ENCODE measurements around the gene OSBP2.

The OSBP2 gene

DNA sequence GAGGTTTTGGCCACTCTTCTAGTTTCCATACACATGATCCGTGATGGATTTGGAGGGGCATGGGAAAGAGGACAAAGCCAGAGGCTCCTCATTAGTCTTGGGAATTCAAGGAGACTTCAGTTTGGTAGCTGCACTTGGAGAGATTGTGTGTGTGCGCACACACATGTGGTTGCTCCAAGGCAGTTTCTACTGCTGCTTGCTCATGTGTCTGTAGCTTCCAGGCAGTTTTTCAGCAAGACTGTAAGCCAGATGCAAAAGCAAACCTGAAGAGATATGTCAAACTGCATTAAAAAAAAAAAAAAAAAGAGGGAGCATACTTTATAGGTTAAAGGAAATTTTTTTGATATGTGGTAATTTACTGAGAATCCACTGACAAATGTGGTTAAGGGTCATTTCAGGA lies 95.7 kb downstream of the OSBP2 start:
- no peak overlapping the region for H3K4me3 ChIP-seq
- DNase-seq (ENCODE audit: low spot score), result no peak
- TF ChIP-seq, protein P1, sequence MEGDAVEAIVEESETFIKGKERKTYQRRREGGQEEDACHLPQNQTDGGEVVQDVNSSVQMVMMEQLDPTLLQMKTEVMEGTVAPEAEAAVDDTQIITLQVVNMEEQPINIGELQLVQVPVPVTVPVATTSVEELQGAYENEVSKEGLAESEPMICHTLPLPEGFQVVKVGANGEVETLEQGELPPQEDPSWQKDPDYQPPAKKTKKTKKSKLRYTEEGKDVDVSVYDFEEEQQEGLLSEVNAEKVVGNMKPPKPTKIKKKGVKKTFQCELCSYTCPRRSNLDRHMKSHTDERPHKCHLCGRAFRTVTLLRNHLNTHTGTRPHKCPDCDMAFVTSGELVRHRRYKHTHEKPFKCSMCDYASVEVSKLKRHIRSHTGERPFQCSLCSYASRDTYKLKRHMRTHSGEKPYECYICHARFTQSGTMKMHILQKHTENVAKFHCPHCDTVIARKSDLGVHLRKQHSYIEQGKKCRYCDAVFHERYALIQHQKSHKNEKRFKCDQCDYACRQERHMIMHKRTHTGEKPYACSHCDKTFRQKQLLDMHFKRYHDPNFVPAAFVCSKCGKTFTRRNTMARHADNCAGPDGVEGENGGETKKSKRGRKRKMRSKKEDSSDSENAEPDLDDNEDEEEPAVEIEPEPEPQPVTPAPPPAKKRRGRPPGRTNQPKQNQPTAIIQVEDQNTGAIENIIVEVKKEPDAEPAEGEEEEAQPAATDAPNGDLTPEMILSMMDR (IDR thresholded peaks at IDR 0.05), result no peak
- no peak overlapping the region for H3K27ac ChIP-seq

DNA sequence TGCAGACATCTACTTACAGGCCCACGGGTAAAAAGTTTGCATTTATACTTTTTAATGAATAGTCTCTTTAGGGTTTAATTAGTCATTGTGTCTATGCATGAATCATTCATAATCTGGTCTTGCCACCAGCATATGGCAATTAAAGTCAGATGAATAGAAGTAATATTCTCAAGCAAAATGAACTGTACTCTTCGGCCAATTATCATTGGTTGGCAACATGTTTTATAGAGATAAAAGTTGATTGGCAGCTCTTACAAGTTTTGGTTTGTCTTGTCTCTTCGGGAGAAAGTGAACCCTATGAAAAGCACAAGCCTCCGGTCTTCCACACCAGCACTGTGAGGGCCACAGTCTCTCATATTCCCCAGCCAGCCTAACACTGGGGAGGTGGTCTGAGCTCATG lies 97.8 kb downstream of the OSBP2 start:
- H3K27ac ChIP-seq, result no peak overlapping the region
- no peak overlapping the region for H3K4me3 ChIP-seq
- no peak for DNase-seq (ENCODE audit: low spot score)
- TF ChIP-seq, protein P1 (IDR thresholded peaks at IDR 0.05), result no peak

DNA sequence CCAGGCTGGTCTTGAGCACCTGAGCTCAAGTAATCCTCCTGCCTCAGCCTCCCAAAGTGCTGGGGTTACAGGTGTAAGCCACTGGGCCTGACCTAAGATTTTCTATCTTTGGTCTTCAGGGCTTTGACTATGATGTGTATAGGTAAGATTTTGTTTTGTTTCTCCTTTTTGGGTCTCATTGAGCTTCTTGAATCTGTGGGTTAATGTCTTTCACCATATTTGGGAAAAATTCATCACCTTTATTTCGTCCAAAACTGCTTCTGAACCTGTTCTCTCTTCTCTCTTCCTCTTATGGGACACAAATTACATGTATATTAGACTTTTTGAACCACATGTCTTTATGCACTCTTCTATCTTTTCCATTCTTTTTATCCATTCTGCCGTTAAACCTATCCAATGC lies 100.4 kb downstream of the OSBP2 start:
- TF ChIP-seq, protein P1 (IDR thresholded peaks at IDR 0.05), result no peak
- H3K4me3 ChIP-seq, result no peak overlapping the region
- H3K27ac ChIP-seq, result no peak overlapping the region
- no peak for DNase-seq (ENCODE audit: low spot score)

DNA sequence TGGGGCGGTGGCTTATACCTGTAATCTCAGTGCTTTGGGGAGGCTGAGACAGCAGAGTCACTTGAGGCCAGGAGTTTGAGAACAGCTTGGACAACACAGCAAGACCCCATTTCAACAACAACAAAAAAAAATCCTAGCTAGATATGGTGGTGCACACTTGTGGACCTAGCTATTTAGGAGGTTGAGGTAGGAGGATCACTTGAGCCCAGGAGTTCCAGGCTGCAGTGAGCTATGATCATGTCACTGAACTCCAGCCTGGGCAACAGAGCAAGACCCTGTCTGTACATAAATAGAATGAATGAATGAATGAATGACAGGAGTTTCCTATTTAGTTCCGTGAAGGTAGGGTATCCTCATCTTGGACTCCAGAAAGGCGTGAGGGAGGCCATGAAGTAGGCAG lies 107.0 kb downstream of the OSBP2 start:
- TF ChIP-seq, protein P1 (IDR thresholded peaks at IDR 0.05), result no peak
- H3K4me3 ChIP-seq, result no peak overlapping the region
- DNase-seq (ENCODE audit: low spot score), result no peak
- no peak overlapping the region for H3K27ac ChIP-seq

DNA sequence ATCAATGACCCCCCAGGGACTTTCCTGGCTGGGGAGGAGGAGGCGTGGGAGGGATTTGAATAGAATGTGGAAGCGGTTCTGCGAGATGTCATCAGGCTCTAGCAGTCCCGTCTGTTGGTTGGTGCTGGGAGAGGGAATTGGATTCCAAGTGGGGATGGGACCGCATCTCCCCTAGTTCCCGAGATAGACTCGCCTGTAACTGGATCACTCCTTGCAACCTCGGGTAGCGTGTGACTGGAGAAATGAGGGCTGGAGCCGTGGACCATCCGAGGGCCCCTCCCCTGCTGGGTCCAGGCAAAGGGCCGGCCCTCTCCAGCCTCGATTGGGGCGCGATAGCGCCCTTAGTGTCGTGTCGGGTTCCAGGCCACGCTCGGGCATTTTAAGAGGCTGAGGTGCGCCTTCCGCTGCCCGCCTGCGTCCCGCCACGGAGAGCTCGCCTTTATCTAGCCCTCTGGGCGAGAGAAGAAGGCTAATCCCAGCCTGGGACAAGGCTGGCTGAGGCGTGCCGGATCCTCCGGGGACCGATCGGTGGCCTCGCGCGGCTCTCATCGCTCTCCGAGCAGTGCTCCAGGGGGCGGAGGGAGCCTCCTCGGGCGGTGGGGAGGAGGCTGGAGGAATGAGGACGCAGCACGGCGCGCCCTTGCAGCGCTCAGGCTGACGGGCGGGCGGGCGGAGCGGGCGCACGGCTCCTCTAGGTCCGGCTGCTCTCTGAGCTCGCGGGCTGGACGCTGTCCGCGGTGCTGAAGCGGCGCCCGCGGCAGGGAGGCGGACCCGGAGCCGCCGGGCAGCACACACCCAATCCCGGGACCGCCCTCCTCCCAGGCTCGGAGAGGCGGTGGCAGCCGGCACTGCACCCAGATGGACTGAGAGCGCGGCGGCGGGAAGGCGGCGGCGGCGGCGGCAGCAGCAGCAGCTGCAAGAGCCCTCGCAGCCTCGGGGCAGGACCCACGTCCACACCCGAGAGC lies 107.8 kb downstream of the OSBP2 start:
- DNase-seq (ENCODE audit: low spot score), result peak; percentile 83
- TF ChIP-seq, protein P1 (IDR thresholded peaks at IDR 0.05), result peak; percentile 26
- peak overlapping the region; percentile 44 for H3K4me3 ChIP-seq
- H3K27ac ChIP-seq, result no peak overlapping the region

DNA sequence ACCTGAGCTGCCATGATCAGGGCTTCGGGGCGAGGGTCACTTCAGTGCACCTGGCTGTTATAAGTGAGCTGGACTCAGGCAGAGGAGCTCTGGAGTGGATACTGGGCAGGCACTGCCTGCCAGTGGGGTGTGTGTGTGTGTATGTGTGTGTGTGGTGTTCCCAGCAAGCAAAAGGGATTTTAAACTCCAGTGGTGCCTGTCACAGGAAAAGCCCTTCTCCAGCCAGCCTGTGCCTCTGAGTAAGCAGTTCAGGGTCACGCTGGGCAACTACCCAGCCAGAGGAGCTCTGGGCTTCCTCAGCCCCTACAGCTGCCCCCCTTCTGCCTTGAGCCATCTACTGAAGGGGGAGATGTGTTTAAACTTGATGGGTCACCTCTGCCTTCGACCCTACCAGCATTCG lies 109.0 kb downstream of the OSBP2 start:
- DNase-seq (ENCODE audit: low spot score), result no peak
- Histone ChIP-seq H3K4me3 (no peak overlapping the region), H3K27ac (no peak overlapping the region)
- TF ChIP-seq, protein P1 (IDR thresholded peaks at IDR 0.05), result no peak

DNA sequence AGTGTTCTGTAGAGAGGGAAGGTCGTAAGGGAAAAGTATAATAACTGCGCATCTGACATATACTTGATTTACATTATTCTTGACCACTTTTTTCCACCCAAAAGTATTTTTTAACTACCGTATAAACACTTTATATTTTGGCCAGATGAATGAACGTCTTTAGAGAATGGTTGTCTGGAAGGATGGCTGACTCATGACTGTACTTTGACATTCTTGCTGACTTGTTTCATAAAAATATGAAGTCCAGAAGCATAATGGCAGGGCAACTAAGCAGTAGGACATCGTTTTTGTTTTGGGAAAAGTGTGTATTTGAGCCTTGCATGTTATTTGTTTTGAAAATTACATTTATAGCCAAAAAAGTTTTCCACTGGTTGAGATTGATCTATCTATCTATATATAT lies 110.0 kb downstream of the OSBP2 start:
- DNase-seq (ENCODE audit: low spot score), result no peak
- Histone ChIP-seq H3K27ac (no peak overlapping the region), H3K4me3 (no peak overlapping the region)
- TF ChIP-seq, protein P1 (IDR thresholded peaks at IDR 0.05), result no peak
